Lower leg skin (tissue), 3 donors: Measurements from ENCODE around the gene GTF2F2.
"Not testable (repeated sequence)": the region's sequence is repeated elsewhere in the genome, so short reads cannot be mapped to it uniquely, and the experiment has no call there.

Source experiments
- POLR2A ChIP-seq, 2 donors: fragments of 450-650 bp; IDR thresholded peaks; one replicate each; pipeline ENCODE4 v1.6.1; 2016 to 2017; ENCODE audit warnings: antibody characterized with exemption in 2 of 2, mild to moderate bottlenecking in 1 of 2, moderate library complexity in 1 of 2
- TF ChIP-seq, protein P1 (sequence below), 3 donors: fragments of 450-650 bp; IDR thresholded peaks; one replicate each; pipeline ENCODE4 v1.5.1; 2016; ENCODE audit warnings: antibody characterized with exemption in 3 of 3, mild to moderate bottlenecking in 3 of 3, moderate library complexity in 2 of 3

DNA sequence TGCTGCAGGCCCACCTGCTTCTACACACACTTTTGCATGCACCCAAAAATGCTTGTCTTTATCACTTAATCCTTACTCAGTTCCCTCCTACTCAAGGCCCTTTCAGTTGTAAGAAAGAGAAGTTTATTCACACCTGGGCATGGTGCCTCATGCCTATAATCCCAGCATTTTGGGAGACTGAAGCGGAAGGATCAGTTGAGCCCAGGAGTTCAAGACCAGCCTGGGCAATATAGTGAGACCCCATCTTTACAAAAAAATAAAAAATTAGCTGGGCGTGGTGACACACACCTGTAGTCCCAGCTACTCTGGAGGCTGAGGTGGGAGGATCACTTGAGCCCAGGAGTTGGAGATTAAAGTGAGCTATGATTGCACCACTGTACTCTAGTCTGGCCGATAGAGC is 178.2 kb downstream of the GTF2F2 start:
- TF ChIP-seq, protein P1, sequence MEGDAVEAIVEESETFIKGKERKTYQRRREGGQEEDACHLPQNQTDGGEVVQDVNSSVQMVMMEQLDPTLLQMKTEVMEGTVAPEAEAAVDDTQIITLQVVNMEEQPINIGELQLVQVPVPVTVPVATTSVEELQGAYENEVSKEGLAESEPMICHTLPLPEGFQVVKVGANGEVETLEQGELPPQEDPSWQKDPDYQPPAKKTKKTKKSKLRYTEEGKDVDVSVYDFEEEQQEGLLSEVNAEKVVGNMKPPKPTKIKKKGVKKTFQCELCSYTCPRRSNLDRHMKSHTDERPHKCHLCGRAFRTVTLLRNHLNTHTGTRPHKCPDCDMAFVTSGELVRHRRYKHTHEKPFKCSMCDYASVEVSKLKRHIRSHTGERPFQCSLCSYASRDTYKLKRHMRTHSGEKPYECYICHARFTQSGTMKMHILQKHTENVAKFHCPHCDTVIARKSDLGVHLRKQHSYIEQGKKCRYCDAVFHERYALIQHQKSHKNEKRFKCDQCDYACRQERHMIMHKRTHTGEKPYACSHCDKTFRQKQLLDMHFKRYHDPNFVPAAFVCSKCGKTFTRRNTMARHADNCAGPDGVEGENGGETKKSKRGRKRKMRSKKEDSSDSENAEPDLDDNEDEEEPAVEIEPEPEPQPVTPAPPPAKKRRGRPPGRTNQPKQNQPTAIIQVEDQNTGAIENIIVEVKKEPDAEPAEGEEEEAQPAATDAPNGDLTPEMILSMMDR (IDR thresholded peaks at IDR 0.05), result not testable (repeated sequence)
- TF ChIP-seq POLR2A (IDR thresholded peaks at IDR 0.05), result not testable (repeated sequence)
